ENCODE measurements around the gene COX19. TPM values are rescaled to one million over a fixed set of nuclear protein-coding genes. Genes with fewer than 3 reads are reported as not detected.

The COX19 gene
- total and polyA plus RNA-seq, 2 of the 13 experiments (the other 11 are each of a cell fraction or from before 2014, with no cell fraction given), result 11.5 to 21.7 TPM

GRCh38 chr7:963236-964078 is 11.9 kb downstream of the COX19 start (continued):
- TF ChIP-seq, protein P1, sequence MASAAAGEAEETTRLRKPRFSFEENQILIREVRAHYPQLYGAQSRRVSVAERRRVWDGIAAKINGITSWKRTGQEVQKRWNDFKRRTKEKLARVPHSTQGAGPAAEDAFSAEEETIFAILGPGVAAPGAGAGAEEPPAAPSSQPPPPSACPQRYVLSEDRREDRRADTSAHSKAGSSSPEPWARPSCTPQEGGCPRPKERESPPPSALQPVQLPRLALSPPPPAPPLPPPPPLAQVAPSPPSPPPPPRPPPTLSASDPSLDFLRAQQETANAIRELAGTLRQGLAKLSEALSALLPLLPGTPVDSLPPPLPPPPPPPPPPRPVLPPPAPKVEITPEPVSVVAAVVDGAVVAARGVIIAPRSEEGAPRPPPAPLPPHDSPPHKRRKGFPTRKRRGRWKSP (CRISPR knock-in tag; IDR thresholded peaks at IDR 0.05), result no peak
- TF ChIP-seq, protein P2, sequence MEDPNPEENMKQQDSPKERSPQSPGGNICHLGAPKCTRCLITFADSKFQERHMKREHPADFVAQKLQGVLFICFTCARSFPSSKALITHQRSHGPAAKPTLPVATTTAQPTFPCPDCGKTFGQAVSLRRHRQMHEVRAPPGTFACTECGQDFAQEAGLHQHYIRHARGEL (CRISPR knock-in tag; IDR thresholded peaks at IDR 0.05), result 0 out of 2 replicates have a peak, but pooled peaks have one; percentile 29
- TF ChIP-seq ZBTB20 (CRISPR knock-in tag; IDR thresholded peaks at IDR 0.05; ENCODE audit: borderline replicate concordance, low read depth), result no peak
- no peak for TF ChIP-seq BCLAF1 (IDR thresholded peaks at IDR 0.05)
- peak; percentile 88 for TF ChIP-seq CTCF (CRISPR knock-in tag; IDR thresholded peaks at IDR 0.05)
- no peak for TF ChIP-seq THAP9 (CRISPR knock-in tag; IDR thresholded peaks at IDR 0.05; ENCODE audit: borderline replicate concordance)
- no peak for TF ChIP-seq IKZF1 (IDR thresholded peaks at IDR 0.05)
- TF ChIP-seq SOX6 (IDR thresholded peaks at IDR 0.05), result no peak
- TF ChIP-seq SOX6 (CRISPR knock-in tag; IDR thresholded peaks at IDR 0.05), result 0 out of 2 replicates have a peak, but pooled peaks have one; percentile 17
- TF ChIP-seq EHMT2 (IDR thresholded peaks at IDR 0.05; ENCODE audit: borderline replicate concordance, low read depth, low read length), result no peak
- TF ChIP-seq, protein P3, sequence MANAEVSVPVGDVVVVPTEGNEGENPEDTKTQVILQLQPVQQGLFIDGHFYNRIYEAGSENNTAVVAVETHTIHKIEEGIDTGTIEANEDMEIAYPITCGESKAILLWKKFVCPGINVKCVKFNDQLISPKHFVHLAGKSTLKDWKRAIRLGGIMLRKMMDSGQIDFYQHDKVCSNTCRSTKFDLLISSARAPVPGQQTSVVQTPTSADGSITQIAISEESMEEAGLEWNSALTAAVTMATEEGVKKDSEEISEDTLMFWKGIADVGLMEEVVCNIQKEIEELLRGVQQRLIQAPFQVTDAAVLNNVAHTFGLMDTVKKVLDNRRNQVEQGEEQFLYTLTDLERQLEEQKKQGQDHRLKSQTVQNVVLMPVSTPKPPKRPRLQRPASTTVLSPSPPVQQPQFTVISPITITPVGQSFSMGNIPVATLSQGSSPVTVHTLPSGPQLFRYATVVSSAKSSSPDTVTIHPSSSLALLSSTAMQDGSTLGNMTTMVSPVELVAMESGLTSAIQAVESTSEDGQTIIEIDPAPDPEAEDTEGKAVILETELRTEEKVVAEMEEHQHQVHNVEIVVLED (CRISPR knock-in tag; IDR thresholded peaks at IDR 0.05; ENCODE audit: borderline replicate concordance), result peak; percentile 14; the same call in 1 of the 2 replicates
- TF ChIP-seq NBN (conservative IDR thresholded peaks at IDR 0.05), result no peak
- TF ChIP-seq REXO4 (CRISPR knock-in tag; IDR thresholded peaks at IDR 0.05; ENCODE audit: borderline replicate concordance), result no peak
- TF ChIP-seq NR1H2 (CRISPR knock-in tag; IDR thresholded peaks at IDR 0.05; ENCODE audit: borderline replicate concordance, low read depth), result no peak
- 0 out of 2 replicates have a peak, but pooled peaks have one; percentile 5 for TF ChIP-seq ZNF772 (CRISPR knock-in tag; IDR thresholded peaks at IDR 0.05)
- TF ChIP-seq ZNF546 (CRISPR knock-in tag; conservative IDR thresholded peaks at IDR 0.05), result peak; percentile 69; the same call in 1 of the 2 replicates
- TF ChIP-seq ZNF652 (CRISPR knock-in tag; IDR thresholded peaks at IDR 0.05; ENCODE audit: borderline replicate concordance, low read depth), result no peak
- no peak for TF ChIP-seq TCF7L2 (IDR thresholded peaks at IDR 0.05; ENCODE audit: low read depth, low read length)
